Neutrophil (primary cell): Measurements from ENCODE around the gene FICD.
A peak's percentile ranks its signal among the peaks of the same experiment; 100 is the strongest.

Experiments used
- H3K27ac ChIP-seq: fragments of 200-600 bp; sonication (generic); 2 replicates; pipeline ENCODE4 v1.5.1; 2016; ENCODE audit warnings: mild to moderate bottlenecking, moderate library complexity
- H3K27me3 ChIP-seq: fragments of 200-600 bp; sonication (generic); 2 replicates; pipeline ENCODE4 v1.6.0; 2016; ENCODE audit warnings: mild to moderate bottlenecking
- H3K36me3 ChIP-seq: fragments of 200-600 bp; sonication (generic); 2 replicates; pipeline ENCODE4 v1.5.1; 2017
- H3K4me1 ChIP-seq, 2 experiments: fragments of 200-600 bp in 1 of 2; sonication (generic) in 1 of 2; 1 replicate in 1 of 2; 2 replicates in 1 of 2; pipeline versions ENCODE4 v1.5.1 to v1.6.1; 2013 to 2016; ENCODE audit warnings: low read depth in 1 of 2, low read length in 1 of 2, mild to moderate bottlenecking in 1 of 2, moderate library complexity in 1 of 2; ENCODE audit not compliant: control insufficient read depth in 1 of 2, insufficient read depth in 1 of 2
- H3K4me3 ChIP-seq, 2 experiments: fragments of 200-600 bp in 1 of 2; sonication (generic) in 1 of 2; 1 replicate in 1 of 2; 2 replicates in 1 of 2; pipeline ENCODE4 v1.5.1; 2013 to 2016; ENCODE audit warnings: low read depth in 1 of 2, low read length in 1 of 2, mild to moderate bottlenecking in 1 of 2, moderate library complexity in 1 of 2
- H3K9me3 ChIP-seq: fragments of 200-600 bp; sonication (generic); 2 replicates; pipeline ENCODE4 v1.5.1; 2016
- TF ChIP-seq, protein P1 (sequence below): fragments of 200-600 bp; sonication (generic); IDR thresholded peaks from 2 replicates; pipeline ENCODE4 v1.5.1; 2016; ENCODE audit warnings: antibody characterized with exemption

The FICD gene

DNA sequence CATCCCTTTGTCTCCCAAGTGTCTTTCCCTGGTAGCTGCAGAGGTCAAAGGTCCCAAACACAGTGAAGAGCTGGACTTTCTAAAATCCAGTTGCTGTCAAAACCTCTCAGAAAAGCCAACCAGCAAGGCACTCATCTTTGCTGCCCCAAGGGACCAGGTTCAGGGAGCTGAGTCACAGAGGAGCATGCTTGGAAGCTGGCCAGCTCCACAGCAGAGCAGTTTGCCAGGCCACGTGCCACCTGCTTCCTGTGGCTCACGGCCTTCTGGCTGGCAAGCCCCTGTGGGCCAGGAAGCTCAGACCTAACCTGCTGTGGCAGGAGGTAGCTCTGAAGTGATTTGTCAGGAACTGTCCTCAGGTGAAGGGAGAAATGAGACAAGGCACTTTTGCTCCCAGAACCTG is 50.9 kb downstream of the FICD start:
- Histone ChIP-seq H3K36me3 (peaks cover 59% of the 10 kb centered on the region), H3K4me3 (no peak overlapping the region), H3K4me1 (peaks cover 21 to 23% of the 10 kb centered on the region in 2 experiments), H3K9me3 (no peaks in the 10 kb centered on the region), H3K27me3 (no peaks in the 10 kb centered on the region), H3K27ac (no peak overlapping the region)
- TF ChIP-seq, protein P1, sequence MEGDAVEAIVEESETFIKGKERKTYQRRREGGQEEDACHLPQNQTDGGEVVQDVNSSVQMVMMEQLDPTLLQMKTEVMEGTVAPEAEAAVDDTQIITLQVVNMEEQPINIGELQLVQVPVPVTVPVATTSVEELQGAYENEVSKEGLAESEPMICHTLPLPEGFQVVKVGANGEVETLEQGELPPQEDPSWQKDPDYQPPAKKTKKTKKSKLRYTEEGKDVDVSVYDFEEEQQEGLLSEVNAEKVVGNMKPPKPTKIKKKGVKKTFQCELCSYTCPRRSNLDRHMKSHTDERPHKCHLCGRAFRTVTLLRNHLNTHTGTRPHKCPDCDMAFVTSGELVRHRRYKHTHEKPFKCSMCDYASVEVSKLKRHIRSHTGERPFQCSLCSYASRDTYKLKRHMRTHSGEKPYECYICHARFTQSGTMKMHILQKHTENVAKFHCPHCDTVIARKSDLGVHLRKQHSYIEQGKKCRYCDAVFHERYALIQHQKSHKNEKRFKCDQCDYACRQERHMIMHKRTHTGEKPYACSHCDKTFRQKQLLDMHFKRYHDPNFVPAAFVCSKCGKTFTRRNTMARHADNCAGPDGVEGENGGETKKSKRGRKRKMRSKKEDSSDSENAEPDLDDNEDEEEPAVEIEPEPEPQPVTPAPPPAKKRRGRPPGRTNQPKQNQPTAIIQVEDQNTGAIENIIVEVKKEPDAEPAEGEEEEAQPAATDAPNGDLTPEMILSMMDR = no peak

DNA sequence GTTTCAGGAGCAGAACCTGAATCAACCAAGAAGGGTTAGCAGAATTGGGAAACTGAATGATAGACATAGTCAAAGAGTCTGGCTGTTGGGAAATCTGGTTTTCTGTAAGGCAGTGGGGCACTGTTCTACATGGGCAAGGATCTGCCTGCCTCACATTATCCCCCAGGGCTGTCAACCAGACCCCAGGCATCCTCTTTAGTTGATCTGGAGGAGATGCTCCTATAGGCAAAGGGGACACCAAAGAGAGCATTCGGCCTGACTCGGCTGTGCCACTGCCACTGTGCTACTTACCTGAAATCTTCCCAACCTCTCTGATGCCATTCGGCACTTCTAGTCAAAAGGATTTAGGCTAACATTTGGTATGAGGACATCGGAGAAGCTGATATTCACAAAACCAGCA is 51.4 kb downstream of the FICD start:
- TF ChIP-seq, protein P1 = no peak
- Histone ChIP-seq H3K9me3 (no peaks in the 10 kb centered on the region), H3K4me1 (peaks cover 19 to 23% of the 10 kb centered on the region in 2 experiments), H3K4me3 (no peak overlapping the region), H3K36me3 (peaks cover 59% of the 10 kb centered on the region), H3K27me3 (no peaks in the 10 kb centered on the region), H3K27ac (no peak overlapping the region)

DNA sequence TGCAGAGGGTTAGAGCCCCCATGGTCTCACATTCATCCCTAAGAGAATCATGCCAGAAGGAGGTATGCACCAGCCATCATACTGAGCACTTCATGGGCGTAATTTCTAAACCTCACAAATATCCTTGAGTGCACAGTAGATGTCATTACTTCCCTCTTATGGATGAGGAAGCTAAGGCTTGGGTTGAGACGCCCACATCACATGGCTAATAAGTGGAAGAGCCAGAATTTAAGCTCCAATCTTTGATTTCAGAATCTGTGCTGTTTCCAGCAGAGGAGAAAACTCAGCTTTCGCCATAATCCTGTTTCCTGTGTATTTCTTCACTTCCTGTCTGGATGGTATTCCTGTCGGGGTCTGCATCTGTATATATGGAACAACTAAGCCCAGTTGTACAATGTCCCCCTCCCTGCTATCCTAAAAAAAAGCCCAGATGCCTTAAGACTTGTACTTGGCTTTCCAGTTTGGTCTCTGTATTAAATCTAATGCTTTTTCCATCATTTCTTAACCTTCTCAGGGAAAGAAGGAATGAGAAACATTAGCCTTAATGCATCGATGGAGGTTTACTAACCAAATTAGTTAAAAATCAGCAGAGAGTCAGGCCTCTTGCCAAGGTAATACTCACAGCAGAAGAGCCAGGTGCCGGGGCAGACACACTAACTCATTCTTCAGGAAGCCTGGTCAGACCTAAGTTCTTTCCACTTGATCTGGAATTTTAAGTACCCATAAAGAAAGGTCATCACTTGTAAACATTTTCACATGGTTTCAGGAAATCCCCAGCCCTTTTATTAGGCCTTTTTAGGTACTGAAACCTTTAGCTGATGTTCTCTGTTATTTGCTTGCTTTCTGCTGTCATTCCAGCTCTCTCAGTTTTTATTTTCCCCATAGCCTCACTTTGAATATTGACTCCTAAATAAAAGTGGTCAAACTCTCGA is 52.6 kb downstream of the FICD start:
- TF ChIP-seq, protein P1 = no peak
- Histone ChIP-seq H3K4me3 (no peak overlapping the region), H3K4me1 (peaks cover 12 to 15% of the 10 kb centered on the region in 2 experiments), H3K36me3 (peaks cover 59% of the 10 kb centered on the region), H3K9me3 (no peaks in the 10 kb centered on the region), H3K27me3 (no peaks in the 10 kb centered on the region), H3K27ac (peak overlapping the region; percentile 2)

DNA sequence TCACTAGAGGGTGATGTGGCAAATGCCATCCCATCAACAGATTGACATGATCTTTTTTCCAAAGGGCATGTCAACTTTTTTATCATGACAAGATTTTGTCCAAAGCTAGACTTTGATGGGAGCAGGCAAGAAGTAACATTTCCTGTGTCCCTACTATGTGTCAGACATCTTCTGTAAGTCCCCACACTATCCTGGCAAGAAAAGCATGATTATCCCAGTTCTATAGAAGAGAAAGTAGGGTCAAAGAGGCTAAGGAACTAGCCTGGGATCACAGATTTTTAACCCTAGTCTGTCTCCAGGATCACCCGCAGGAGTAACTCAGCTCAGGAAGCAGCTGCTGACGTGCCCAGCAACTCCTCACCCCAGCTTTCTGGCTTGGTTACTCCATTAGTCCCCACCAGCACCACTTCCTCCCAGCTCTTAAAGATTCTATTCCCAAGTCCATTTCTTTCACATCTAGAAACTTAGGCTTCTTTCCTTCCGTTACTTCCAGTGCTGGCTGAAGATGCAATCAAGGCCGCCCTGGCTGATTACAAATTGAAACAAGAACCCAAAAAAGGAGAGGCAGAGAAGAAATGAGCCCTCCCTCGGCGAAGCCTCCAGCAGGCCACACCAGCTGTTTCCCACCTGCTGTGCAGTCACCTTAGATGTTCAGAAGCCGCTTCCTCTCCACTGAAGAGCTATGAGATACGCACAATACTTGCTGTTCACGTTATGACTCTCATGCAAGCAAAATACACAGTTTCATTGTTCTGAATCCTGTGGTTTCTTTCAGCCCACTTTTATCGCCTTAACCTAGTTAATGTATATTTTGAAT is 53.5 kb downstream of the FICD start:
- H3K27ac ChIP-seq = no peak overlapping the region
- TF ChIP-seq, protein P1 = no peak
- peaks cover 3 to 7% of the 10 kb centered on the region in 2 experiments for H3K4me1 ChIP-seq
- H3K36me3 ChIP-seq = peaks cover 59% of the 10 kb centered on the region
- no peak overlapping the region for H3K4me3 ChIP-seq
- no peaks in the 10 kb centered on the region for H3K27me3 ChIP-seq
- H3K9me3 ChIP-seq = no peaks in the 10 kb centered on the region
